Measurements from ENCODE around the gene CTSS.
"Not testable (repeated sequence)": the region's sequence is repeated elsewhere in the genome, so short reads cannot be mapped to it uniquely, and the experiment has no call there.

Gene CTSS

GRCh38 chr1:150772326-150772725 lies 6.7 kb upstream of the CTSS start:
- no peak for DNase-seq

DNA sequence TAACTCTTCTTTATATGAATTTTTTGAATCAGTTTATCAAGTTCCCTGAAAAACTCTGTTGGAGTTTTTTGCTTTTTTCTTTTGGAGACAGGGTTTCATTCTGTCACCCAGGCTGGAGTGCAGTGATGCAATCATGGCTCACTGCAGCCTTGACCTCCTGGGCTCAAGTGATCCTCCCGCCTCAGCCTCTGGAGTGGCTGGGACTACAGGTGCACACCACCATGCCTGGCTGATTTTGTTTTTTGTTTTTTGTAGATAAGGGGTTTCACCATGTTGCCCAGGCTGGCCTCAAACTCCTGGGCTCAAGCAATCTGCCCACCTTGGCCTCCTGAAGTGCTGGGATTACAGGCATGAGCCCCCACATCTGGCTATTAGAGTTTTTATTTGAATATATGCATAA lies 2.1 kb upstream of the CTSS start:
- not testable (repeated sequence) for DNase-seq

GRCh38 chr1:150765977-150766301 lies 361 bp upstream of the CTSS start:
- not testable (repeated sequence) for DNase-seq

GRCh38 chr1:150764617-150765101 lies 919 bp downstream of the CTSS start:
- no peak for DNase-seq

DNA sequence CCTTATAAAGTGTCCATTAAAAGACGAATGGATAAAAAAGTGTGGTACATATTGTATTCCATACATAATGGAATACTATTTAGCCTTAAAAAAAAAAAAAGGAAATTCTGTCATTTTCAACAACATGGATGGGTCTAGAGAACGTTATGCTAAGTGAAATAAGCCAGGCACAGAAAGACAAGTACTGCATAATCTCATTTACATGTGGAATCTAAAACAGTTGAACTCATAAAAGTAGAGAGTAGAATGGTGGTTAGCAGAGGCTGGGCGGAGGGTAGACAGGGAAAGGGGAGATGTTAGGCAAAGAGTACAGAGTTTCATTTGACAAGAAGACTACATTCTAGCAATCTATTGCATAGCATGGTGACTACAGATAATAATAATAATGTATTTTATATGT lies 2.6 kb downstream of the CTSS start:
- DNase-seq = no peak

GRCh38 chr1:150762552-150762951 lies 3.0 kb downstream of the CTSS start:
- DNase-seq = no peak

GRCh38 chr1:150761801-150762200 lies 3.8 kb downstream of the CTSS start:
- DNase-seq = no peak

DNA sequence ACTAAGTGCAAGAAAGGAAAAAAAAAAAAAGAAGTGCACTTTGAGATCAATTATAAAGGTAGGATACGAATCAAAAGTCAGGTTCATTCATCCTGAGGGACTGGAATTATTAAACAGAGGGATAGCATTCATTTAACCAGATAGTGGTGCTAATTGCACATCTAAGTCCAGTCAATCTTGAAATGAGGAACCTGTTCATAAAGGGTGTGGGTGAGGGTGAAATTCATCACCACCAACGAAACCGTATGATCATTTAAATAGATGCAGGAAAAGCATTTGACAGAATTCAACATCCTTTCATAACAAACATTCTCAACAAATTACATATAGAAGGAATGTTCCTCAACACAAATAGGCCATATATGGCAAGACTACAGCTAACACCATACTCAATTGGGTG lies 5.6 kb downstream of the CTSS start:
- no peak for DNase-seq

GRCh38 chr1:150753416-150753815 lies 12.2 kb downstream of the CTSS start:
- no peak for DNase-seq

GRCh38 chr1:150751443-150751842 lies 14.1 kb downstream of the CTSS start:
- no peak for DNase-seq

GRCh38 chr1:150749720-150750311 lies 15.8 kb downstream of the CTSS start:
- no peak for DNase-seq

- no peak for DNase-seq
Measured at GRCh38 chr1:150748878-150749719, 16.5 kb downstream of the CTSS start.

- no peak for DNase-seq
Measured at GRCh38 chr1:150730130-150730721, 35.4 kb downstream of the CTSS start.

DNA sequence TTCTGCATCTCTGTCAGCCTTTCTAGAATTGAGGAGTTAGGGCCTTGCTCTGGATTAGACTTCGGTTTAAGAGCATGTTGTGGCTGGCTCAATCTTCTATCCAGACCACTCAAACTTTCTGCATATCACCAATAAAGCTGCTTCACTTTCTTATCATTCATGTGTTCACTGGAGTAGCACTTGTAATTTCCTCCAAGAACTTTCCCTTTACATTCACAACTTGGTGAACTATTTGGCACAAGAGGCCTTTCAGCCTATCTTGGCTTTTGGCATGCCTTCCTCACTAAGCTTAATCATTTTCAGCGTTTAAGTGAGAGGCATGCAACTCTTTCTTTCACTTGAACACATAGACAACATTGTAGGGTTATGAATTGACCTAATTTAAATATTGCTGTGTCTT lies 41.2 kb downstream of the CTSS start:
- no peak for DNase-seq

GRCh38 chr1:150720703-150721102 lies 44.9 kb downstream of the CTSS start, which contains the start of gene HORMAD1:
HORMAD1 (minus strand) TSS chr1:150720895; CDS start chr1:150719505, 1,390 bp downstream.
- DNase-seq = no peak

GRCh38 chr1:150720098-150720497 lies 45.5 kb downstream of the CTSS start:
- no peak for DNase-seq

GRCh38 chr1:150718225-150718891 lies 47.2 kb downstream of the CTSS start:
- DNase-seq = no peak

GRCh38 chr1:150709031-150709430 lies 56.5 kb downstream of the CTSS start:
- not testable (repeated sequence) for DNase-seq

DNA sequence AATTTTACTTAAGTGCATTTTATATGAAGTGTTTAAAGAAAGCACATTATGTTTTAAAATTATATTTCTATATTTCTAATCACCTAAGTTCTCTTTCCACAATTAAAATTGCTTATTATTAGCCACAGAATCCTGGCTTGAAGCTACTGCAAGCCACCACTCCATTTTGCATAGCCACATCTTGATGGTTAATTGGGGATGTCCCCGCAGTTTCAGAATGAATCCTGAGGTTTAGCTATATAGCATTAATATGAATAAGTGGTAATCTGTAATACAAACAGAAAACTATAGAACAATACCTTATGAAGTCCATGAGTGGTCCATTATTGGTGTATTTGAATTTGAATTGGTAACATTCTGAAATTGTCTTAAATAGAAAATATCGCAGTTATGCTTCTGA lies 57.0 kb downstream of the CTSS start:
- no peak for DNase-seq

DNA sequence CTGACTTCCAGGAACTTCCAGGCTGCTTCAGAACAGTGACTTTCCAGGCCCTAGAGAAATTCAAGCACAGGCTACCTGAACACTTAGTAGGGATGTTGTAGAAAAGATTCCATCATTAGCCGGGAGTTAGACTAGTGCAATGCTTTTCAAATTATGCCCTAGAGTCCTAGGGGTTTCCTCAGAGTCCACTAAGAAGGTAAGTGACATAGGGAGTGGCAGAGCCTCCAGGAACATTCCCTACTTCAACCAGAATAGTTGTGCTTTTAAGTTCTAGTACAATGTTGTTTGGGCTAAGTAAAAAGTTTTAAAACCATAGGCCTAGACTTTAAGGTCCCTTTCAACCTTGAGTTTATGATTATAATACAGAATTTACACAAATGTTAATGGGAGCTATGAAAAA lies 59.5 kb downstream of the CTSS start:
- no peak for DNase-seq

DNA sequence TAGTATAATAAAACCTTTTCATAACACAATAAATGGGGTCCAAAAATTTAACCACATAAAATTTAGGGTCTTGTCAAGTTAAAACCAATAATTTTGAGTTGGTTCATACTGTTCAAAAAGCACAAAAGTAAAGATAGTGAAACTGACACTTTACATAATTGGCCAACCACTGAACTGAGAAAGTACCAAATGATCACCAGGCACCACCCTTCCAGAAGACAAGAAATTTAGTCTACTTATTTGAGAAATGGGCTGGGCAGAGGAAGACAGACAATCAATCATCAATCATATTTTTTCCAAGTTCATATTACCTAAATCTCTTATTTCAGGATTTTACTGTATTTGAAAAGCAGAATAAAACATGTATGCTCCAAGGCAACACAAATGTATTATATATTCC lies 62.2 kb downstream of the CTSS start:
- DNase-seq = no peak

- DNase-seq = peak; percentile 90 to 95
Measured at GRCh38 chr1:150696995-150697927, 68.3 kb downstream of the CTSS start, which contains the start of gene GOLPH3L. GOLPH3L (minus strand) TSS chr1:150697154; CDS start chr1:150694838, 2,316 bp downstream.

Measured in hippocampal formation (tissue), 2 donors.